Measurements from ENCODE around the gene KRTAP4-7. TPM values are rescaled to one million over a fixed set of nuclear protein-coding genes. Genes with fewer than 3 reads are reported as not detected.

The KRTAP4-7 gene
- polyA plus RNA-seq, 1 of the 3 experiments (the other 2 are of a cell fraction) = not detected

DNA sequence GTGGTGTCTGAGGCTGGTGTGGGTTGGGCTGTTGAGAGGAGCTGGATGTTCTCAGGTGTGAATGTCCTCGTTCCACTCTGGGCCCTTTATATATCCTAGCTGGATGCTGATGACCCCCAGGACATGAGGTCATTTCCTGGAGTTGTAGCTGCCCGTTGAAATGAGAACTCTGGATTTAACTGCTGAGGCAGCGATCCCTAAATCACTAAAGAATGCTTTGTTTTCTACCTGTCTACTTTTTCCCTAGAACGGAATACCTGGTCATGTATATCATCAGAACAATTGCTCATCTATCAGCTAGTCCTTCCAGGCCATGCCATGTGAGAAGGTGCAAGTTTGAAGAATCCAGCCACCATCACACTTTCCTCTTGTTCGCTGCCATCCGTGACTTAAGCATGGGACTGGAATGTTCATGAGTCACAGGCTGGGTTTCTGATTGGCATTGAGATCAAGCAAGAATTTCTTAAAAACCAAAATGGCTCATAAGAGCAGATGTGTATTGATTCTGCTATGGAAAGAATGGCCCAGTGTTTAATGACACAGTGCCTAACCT is 23.8 kb upstream of the KRTAP4-7 start, which contains the start of gene KRTAP2-3 (continued):
- TF ChIP-seq TEAD4 (IDR thresholded peaks at IDR 0.05; ENCODE audit: borderline replicate concordance, insufficient read depth) (peak; percentile 94), FOXJ3 (CRISPR knock-in tag; IDR thresholded peaks at IDR 0.05) (no peak), EP300 (IDR thresholded peaks at IDR 0.05; ENCODE audit: borderline replicate concordance in 1 of 2, low read depth in 1 of 2, low read length in 1 of 2) (peak in 1 of 2 experiments; percentile 76; a peak in 2 of 4 replicates), CHD2 (IDR thresholded peaks at IDR 0.05; ENCODE audit: low read length, partially characterized antibody) (no peak), MEF2A (IDR thresholded peaks at IDR 0.05; ENCODE audit: borderline replicate concordance, low read depth) (no peak), POLR2AphosphoS5 (IDR thresholded peaks at IDR 0.05; ENCODE audit: low read depth, low read length) (peak; percentile 27; the same call in 1 of the 2 replicates), SMC3 (IDR thresholded peaks at IDR 0.05; ENCODE audit: low read depth, low read length) (no peak), SIN3A (IDR thresholded peaks at IDR 0.05; ENCODE audit: borderline replicate concordance, low read depth, low read length) (no peak), RFX5 (IDR thresholded peaks at IDR 0.05; ENCODE audit: low read length) (no peak), JUND (IDR thresholded peaks at IDR 0.05) (peak; percentile 93), RCOR1 (IDR thresholded peaks at IDR 0.05; ENCODE audit: low read length) (no peak), TAF1 (IDR thresholded peaks at IDR 0.05; ENCODE audit: borderline replicate concordance, low read depth, low read length) (no peak; the same call in 1 of the 2 replicates), FOSL2 (IDR thresholded peaks at IDR 0.05; ENCODE audit: borderline replicate concordance, low read depth) (peak; percentile 95), NFIC (IDR thresholded peaks at IDR 0.05; ENCODE audit: borderline replicate concordance) (peak; percentile 52; the same call in 1 of the 2 replicates), TCF12 (IDR thresholded peaks at IDR 0.05) (peak; percentile 87), GATA2 (CRISPR knock-in tag; IDR thresholded peaks at IDR 0.05) (no peak)
- TF ChIP-seq, protein P1, sequence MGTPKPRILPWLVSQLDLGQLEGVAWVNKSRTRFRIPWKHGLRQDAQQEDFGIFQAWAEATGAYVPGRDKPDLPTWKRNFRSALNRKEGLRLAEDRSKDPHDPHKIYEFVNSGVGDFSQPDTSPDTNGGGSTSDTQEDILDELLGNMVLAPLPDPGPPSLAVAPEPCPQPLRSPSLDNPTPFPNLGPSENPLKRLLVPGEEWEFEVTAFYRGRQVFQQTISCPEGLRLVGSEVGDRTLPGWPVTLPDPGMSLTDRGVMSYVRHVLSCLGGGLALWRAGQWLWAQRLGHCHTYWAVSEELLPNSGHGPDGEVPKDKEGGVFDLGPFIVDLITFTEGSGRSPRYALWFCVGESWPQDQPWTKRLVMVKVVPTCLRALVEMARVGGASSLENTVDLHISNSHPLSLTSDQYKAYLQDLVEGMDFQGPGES (IDR thresholded peaks at IDR 0.05; ENCODE audit: low read depth, low read length) = no peak
- TF ChIP-seq, protein P2, sequence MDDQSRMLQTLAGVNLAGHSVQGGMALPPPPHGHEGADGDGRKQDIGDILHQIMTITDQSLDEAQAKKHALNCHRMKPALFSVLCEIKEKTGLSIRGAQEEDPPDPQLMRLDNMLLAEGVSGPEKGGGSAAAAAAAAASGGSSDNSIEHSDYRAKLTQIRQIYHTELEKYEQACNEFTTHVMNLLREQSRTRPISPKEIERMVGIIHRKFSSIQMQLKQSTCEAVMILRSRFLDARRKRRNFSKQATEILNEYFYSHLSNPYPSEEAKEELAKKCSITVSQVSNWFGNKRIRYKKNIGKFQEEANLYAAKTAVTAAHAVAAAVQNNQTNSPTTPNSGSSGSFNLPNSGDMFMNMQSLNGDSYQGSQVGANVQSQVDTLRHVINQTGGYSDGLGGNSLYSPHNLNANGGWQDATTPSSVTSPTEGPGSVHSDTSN (IDR thresholded peaks at IDR 0.05) = peak; percentile 81
- TF ChIP-seq, protein P3, sequence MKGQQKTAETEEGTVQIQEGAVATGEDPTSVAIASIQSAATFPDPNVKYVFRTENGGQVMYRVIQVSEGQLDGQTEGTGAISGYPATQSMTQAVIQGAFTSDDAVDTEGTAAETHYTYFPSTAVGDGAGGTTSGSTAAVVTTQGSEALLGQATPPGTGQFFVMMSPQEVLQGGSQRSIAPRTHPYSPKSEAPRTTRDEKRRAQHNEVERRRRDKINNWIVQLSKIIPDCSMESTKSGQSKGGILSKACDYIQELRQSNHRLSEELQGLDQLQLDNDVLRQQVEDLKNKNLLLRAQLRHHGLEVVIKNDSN (IDR thresholded peaks at IDR 0.05; ENCODE audit: borderline replicate concordance, low read depth) = no peak

DNA sequence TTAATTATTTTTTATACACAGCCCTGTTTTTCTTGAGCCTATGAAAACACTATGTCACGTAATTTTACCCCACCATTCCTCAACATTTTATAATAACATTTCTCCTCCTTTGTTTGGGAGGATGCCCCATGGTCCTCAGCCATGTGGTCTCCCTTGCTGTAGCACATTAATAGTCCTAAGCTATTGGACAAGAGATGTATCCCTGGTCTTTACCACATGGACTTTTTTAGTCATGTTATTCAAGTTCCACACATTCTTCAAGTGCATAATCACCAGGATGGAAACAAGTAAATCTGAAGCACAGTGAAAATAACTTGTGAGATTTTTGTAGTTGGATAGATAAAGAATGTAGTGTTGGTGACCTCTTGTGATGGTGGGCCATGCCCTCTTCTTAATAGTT is 22.0 kb upstream of the KRTAP4-7 start:
- H3K4me3 ChIP-seq (ENCODE audit: low read depth in 2 of 2, low read length in 1 of 2) = no peak overlapping the region
- H3K27me3 ChIP-seq (ENCODE audit: insufficient read depth) = no peaks in the 10 kb centered on the region
- peaks cover 0 to 22% of the 10 kb centered on the region in 2 experiments; a peak in 2 of 4 replicates for H3K4me1 ChIP-seq (ENCODE audit: control insufficient read depth in 1 of 2, insufficient read depth in 2 of 2, low read depth in 1 of 2, low read length in 1 of 2)
- ChIA-PET POLR2A (no interaction called here), CTCF (no interaction called here)
- no peaks in the 10 kb centered on the region for H3K9me2 ChIP-seq
- no peak overlapping the region for H2AFZ ChIP-seq (ENCODE audit: low read depth)
- WGBS (ENCODE audit: low lambda C conversion rate) = 50% methylated on average over 1 of the region's 1 CpG
- DNase-seq = no peak
- peaks cover 30% of the 10 kb centered on the region for H3F3A ChIP-seq (replicated peaks; ENCODE audit: insufficient read depth)
- no peaks in the 10 kb centered on the region for H4K20me1 ChIP-seq (ENCODE audit: insufficient read depth)
- H3K27ac ChIP-seq (ENCODE audit: low read depth in 2 of 2, low read length in 1 of 2) = peak overlapping the region; percentile 60 to 62; a peak in 3 of 4 replicates
- no peak overlapping the region for H3K4me2 ChIP-seq
- H3K79me2 ChIP-seq (ENCODE audit: insufficient read depth) = no peaks in the 10 kb centered on the region
- no peak overlapping the region for H3K9ac ChIP-seq
- TF ChIP-seq, protein P4, sequence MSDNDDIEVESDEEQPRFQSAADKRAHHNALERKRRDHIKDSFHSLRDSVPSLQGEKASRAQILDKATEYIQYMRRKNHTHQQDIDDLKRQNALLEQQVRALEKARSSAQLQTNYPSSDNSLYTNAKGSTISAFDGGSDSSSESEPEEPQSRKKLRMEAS (IDR thresholded peaks at IDR 0.05; ENCODE audit: low read depth) = peak; percentile 97
- TF ChIP-seq FOSL2 (IDR thresholded peaks at IDR 0.05; ENCODE audit: borderline replicate concordance, low read depth) (peak; percentile 68; the same call in 1 of the 2 replicates), EP300 (IDR thresholded peaks at IDR 0.05; ENCODE audit: borderline replicate concordance in 1 of 2, low read depth in 1 of 2, low read length in 1 of 2) (peak in 1 of 2 experiments; percentile 49; a peak in 1 of 4 replicates), TCF12 (IDR thresholded peaks at IDR 0.05) (peak; percentile 64), JUND (IDR thresholded peaks at IDR 0.05) (peak; percentile 60), TEAD4 (IDR thresholded peaks at IDR 0.05; ENCODE audit: borderline replicate concordance, insufficient read depth) (0 out of 2 replicates have a peak, but pooled peaks have one; percentile 47)
- TF ChIP-seq, protein P5, sequence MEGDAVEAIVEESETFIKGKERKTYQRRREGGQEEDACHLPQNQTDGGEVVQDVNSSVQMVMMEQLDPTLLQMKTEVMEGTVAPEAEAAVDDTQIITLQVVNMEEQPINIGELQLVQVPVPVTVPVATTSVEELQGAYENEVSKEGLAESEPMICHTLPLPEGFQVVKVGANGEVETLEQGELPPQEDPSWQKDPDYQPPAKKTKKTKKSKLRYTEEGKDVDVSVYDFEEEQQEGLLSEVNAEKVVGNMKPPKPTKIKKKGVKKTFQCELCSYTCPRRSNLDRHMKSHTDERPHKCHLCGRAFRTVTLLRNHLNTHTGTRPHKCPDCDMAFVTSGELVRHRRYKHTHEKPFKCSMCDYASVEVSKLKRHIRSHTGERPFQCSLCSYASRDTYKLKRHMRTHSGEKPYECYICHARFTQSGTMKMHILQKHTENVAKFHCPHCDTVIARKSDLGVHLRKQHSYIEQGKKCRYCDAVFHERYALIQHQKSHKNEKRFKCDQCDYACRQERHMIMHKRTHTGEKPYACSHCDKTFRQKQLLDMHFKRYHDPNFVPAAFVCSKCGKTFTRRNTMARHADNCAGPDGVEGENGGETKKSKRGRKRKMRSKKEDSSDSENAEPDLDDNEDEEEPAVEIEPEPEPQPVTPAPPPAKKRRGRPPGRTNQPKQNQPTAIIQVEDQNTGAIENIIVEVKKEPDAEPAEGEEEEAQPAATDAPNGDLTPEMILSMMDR (IDR thresholded peaks at IDR 0.05) = peak; percentile 30
- TF ChIP-seq, protein P3 (IDR thresholded peaks at IDR 0.05; ENCODE audit: borderline replicate concordance, low read depth) = no peak
- TF ChIP-seq, protein P2 (IDR thresholded peaks at IDR 0.05) = no peak
- H3K9me3 ChIP-seq = no peaks in the 10 kb centered on the region
- no peaks in the 10 kb centered on the region for H3K36me3 ChIP-seq (replicated peaks in 1 of 2; ENCODE audit: control insufficient read depth in 1 of 2, insufficient read depth in 2 of 2, low read length in 1 of 2)
